Measurements from ENCODE around the gene LIMD2.
A peak's percentile ranks its signal among the peaks of the same experiment; 100 is the strongest.
"Not testable (repeated sequence)": the region's sequence is repeated elsewhere in the genome, so short reads cannot be mapped to it uniquely, and the experiment has no call there.

LIMD2 gene

GRCh38 chr17:63699638-63700527 is at the start of gene LIMD2:
TSS of gene LIMD2 (minus strand) at chr17:63700125. CDS start at chr17:63699298, 827 bp downstream.
- DNase-seq: peak; percentile 69

- DNase-seq: peak; percentile 98
Observed at GRCh38 chr17:63741408-63742173, 41.7 kb upstream of the LIMD2 start, which contains the start of gene STRADA. TSS of gene STRADA (minus strand) at chr17:63741799. CDS start at chr17:63728369, 13,430 bp downstream.

DNA sequence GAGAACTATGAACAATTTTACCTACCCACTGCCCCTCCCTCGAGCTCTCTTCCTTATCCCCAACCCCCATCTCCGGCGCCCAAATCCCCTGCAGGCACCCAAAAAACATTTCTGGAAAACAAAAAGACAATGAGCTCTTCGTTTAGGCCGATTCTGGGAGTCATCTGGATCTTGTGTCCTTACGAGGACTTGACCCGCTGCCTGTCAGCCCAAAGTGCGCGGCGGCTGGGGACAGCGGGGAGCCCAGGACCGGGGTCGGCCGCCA is 41.1 kb upstream of the LIMD2 start:
- no peak for DNase-seq

DNA sequence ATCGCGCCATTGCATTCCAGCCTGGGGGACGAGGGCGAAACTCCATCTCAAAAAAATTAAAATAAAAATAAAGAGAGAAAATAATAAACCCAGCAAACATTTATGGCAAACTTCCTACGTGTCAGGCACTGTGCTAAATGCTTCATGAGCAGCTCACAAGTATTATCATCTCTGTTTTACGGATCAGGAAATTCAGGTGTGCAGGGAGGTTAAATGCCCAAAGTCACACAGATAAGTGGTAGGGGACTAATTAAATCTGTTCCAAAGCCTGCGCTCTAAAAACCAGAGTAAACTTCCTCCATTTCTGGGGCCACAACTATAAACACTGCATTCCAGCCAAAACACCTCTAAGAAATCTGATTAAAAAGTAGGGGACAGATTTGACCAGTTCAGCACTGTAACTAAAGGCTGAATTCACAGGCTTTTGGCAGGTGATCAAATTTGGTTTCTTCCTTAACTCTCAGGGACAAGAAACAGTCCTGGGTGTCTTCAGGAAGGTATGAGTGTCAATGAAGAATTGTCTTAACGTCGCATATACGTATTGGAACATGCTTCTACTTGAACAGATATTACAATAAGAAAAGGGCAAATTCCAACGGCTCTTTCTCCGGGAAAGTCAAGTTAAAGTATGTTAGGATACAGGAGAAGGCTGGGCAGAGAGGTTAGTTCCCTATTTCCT is 40.7 kb upstream of the LIMD2 start:
- no peak for DNase-seq

GRCh38 chr17:63735691-63736090 is 35.8 kb upstream of the LIMD2 start:
- no peak for DNase-seq

- DNase-seq: no peak
Observed at GRCh38 chr17:63722403-63722802, 22.5 kb upstream of the LIMD2 start.

- not testable (repeated sequence) for DNase-seq
Observed at GRCh38 chr17:63720194-63720593, 20.3 kb upstream of the LIMD2 start.

GRCh38 chr17:63718988-63719387 is 19.1 kb upstream of the LIMD2 start:
- no peak for DNase-seq

GRCh38 chr17:63716426-63716825 is 16.5 kb upstream of the LIMD2 start:
- no peak for DNase-seq

GRCh38 chr17:63714550-63715277 is 14.8 kb upstream of the LIMD2 start:
- no peak for DNase-seq

GRCh38 chr17:63709110-63709509 is 9.2 kb upstream of the LIMD2 start:
- DNase-seq: no peak

DNA sequence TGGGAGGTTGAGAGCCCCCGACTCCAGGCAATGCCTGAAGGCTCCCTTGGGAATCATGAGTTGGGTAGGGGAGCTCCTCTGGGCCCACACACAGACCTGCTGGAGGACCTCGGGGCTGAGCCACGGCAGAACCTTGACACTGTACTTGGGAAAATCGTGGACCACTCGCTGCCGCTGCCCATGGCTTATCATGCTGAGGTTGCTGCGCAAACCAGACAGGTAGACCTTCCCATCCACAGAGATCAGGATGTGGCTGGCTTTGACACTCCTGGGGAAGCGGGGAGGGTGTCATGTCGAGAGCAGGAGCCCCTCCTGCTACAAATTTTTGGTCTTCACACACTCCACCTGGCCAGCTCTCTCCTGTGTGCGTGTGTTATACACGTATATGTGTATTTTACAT is 7.2 kb upstream of the LIMD2 start:
- no peak for DNase-seq

GRCh38 chr17:63706336-63707082 is 6.6 kb upstream of the LIMD2 start:
- no peak for DNase-seq

DNA sequence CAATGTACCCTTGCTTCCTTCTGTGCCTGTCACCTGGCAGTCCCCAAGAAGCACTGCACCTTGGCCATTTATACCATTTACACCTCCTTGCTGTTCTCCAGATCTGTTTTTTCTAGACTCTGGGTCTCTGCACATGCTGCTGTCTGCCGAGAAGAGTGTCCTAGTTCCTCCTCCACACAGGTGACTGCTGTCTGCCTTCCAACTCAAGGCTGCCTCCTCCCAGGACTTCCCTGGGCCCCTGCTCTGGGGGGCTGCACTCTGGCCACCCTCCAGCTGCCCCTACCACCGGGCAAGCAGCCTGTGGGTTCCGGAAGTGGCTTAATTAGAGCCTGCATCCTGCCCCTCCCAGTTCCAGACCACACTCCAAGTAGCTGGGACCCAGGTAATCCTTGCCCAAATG is 5.7 kb upstream of the LIMD2 start:
- DNase-seq: no peak

DNA sequence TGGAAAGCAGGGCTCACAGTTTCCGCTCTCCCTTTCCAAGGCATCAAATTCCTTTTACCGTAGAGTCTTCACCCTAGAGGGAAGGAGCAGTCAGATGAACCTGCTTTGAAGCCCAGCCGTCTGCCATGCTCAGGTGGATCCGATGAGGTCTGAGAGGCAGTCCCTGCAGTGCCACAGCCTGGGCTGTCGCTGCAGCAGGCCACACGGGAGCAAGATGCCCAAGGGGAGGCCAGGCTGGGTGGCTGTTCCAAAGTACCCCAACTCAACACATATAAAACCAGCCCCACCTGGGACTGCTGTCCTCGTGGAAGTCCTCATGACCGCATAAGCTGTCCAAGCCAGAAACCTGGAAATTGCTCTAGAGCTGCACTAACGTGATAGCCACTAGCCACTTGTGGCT is 4.9 kb upstream of the LIMD2 start:
- no peak for DNase-seq

GRCh38 chr17:63704259-63704576 is 4.3 kb upstream of the LIMD2 start:
- no peak for DNase-seq

DNA sequence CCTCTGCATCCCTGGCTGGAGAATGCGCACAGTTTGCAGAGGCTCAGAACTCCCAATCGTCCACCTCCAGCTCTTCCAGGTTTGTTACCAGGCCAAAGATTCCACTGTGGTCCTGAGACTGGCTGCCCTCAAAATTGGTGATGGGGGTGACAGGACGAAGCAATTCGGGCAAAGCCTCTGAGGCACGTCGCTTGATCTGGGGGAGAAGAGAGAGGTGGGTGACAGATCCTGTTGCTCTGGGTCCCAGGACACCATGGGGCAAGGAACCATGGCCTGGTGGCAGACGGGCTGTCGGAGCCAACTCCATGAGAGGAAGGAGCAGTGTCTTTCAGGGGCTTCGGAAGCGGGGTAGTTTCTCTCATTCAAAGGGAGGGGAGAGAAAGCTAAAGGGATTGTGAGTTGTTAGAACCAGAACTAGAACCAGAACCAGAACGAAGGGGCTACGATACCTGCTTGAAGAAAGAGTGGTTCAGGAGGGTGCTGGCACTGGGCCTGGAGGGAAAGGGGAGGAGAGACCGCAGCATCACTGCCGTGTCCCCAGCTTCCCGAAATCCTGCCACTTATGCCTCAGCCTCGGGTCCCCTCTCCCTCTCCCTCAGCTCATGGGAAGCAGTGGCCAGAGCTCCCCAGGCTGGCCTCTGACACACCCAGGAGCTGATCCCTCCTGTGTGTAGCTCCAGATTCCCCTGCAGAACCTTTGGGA is 3.8 kb upstream of the LIMD2 start:
- DNase-seq: no peak

DNA sequence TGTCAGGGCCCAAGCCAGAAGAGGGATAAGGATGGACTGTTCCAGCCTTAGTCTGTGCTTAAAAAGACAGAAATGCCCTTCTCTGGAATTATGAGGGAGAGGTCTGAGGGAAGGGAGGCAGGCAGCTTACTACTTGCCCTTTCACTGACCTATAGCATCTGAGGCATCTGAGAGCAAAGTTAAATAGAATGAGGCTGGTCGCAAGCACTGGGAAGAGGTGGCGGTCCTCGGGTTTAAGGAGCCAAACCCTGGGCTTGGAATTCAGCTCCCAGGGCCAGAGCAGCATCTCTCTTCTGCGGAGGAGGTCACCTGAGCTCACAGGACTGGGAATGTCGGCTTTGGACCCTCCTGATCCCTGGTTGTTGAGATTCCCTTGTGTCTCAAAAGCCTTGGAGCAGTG is 3.1 kb upstream of the LIMD2 start:
- no peak for DNase-seq

GRCh38 chr17:63702721-63703015 is 2.7 kb upstream of the LIMD2 start:
- DNase-seq: no peak

DNA sequence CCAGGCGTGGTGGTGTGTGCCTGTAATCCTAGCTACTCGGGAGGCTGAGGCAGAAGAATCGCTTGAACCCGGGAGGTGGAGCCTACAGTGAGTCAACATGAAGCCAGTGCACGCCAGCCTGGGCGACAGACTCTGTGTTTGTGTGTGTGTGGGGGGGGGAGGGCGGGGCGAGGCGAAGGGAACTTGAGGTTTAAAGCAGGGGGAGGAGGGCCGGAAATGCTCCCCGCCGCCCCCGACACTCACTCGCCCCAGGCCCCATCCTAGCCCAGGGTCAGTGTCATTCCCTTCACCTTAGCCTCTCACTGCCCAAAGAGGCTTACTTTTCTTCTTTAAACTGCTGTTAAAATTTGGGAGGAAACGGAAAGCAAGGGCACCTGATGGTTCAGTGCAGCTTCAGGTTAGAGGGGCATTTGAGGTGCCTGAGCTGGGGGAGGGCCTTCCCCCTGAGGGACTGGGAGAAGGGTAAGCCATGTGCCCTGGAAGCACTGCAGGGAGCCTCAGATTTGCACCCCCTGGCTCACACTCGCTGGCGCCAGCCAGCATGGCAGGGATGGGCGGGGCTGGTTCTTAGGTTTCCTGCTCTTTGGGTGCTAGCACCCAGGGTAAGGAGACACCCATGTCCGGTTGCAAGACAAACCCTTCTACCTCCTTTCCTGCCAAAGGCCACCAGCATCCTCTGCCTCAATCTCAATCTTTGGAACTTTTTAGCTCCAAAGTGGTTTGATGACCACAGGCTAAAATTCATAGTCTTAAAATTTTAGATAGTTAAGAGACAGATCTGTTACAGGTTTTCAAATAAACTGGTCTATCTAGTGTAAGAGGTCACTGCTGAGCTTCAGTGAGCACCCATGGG is 2.2 kb upstream of the LIMD2 start:
- no peak for DNase-seq

- DNase-seq: no peak
Observed at GRCh38 chr17:63701456-63701820, 1.5 kb upstream of the LIMD2 start.
